CD4-positive, alpha-beta T cell (primary cell): ENCODE results near the gene DCAF6. TPM values are rescaled to one million over a fixed set of nuclear protein-coding genes. Genes with fewer than 3 reads are reported as not detected.

ENCODE experiments used
- ATAC-seq: fragments of 200-7000 bp; cut with Tn5 transposase; one replicate; pipeline ENCODE4 v1.10.0; 2022; ENCODE audit warnings: mild to moderate bottlenecking; ENCODE audit not compliant: poor library complexity
- CTCF ChIA-PET: fragments of 350-600 bp; sonication (Branson Sonifier 250); formaldehyde crosslinking; loops from one replicate; lab custom pipeline; 2021; ENCODE audit warnings: antibody characterized with exemption, inconsistent platforms; lab: Charles Lee
- POLR2A ChIA-PET: fragments of 350-600 bp; sonication (Branson Sonifier 250); formaldehyde crosslinking; loops from one replicate; lab custom pipeline; 2021; ENCODE audit warnings: antibody characterized with exemption, inconsistent platforms; lab: Charles Lee
- DNase-seq, 14 experiments: peaks; one replicate each; pipeline ENCODE4 v3.0.0-alpha.2; 2013 to 2020; ENCODE audit warnings: mixed read lengths in 2 of 14
- H3K27ac ChIP-seq, 2 donors: one replicate each; pipeline versions ENCODE4 v1.5.1 to v1.7.0; 2013; ENCODE audit warnings: low read length in 2 of 2, low read depth in 1 of 2, mild to moderate bottlenecking in 1 of 2
- H3K27me3 ChIP-seq, 2 experiments: 1 replicate in 1 of 2; 2 replicates in 1 of 2; pipeline versions ENCODE4 v1.6.1 to v1.7.0; 2013; ENCODE audit warnings: low read length in 2 of 2, control low read depth in 1 of 2, mild to moderate bottlenecking in 1 of 2, moderate library complexity in 1 of 2; ENCODE audit not compliant: insufficient read depth in 2 of 2, control insufficient read depth in 1 of 2
- H3K36me3 ChIP-seq: one replicate; pipeline ENCODE4 v1.6.1; 2013; ENCODE audit warnings: low read length, control low read depth; ENCODE audit not compliant: insufficient read depth
- H3K4me1 ChIP-seq: one replicate; pipeline ENCODE4 v1.6.1; 2013; ENCODE audit warnings: low read length, control low read depth; ENCODE audit not compliant: insufficient read depth
- H3K4me3 ChIP-seq: one replicate; pipeline ENCODE4 v1.5.1; 2013; ENCODE audit warnings: mild to moderate bottlenecking, low read length, moderate library complexity
- H3K9me3 ChIP-seq, 2 experiments: 1 replicate in 1 of 2; 2 replicates in 1 of 2; pipeline versions ENCODE4 v1.6.1 to v1.7.0; 2013; ENCODE audit warnings: low read length in 2 of 2, mild to moderate bottlenecking in 2 of 2, control low read depth in 1 of 2, moderate library complexity in 1 of 2; ENCODE audit not compliant: control insufficient read depth in 1 of 2, insufficient read depth in 1 of 2
- H3K27ac Mint-ChIP-seq: one replicate; pipeline ENCODE4 v1.8.0; 2020; ENCODE audit warnings: mixed read lengths
- H3K27me3 Mint-ChIP-seq: one replicate; pipeline ENCODE4 v1.8.0; 2021; ENCODE audit warnings: mixed read lengths
- H3K36me3 Mint-ChIP-seq: one replicate; pipeline ENCODE4 v1.8.0; 2021; ENCODE audit warnings: low read depth, mixed read lengths
- H3K4me1 Mint-ChIP-seq: one replicate; pipeline ENCODE4 v1.8.0; 2021; ENCODE audit warnings: low read depth, mixed read lengths
- H3K4me3 Mint-ChIP-seq: one replicate; pipeline ENCODE4 v1.8.0; 2020; ENCODE audit warnings: mild to moderate bottlenecking, mixed read lengths
- H3K9me3 Mint-ChIP-seq: one replicate; pipeline ENCODE4 v1.8.0; 2020; ENCODE audit warnings: mixed read lengths
- intact Hi-C, 2 experiments: fragments of 100-400 bp; cut with DNase I in 1 of 2; cut with micrococcal nuclease in 1 of 2; formaldehyde crosslinking; loops; one replicate each; pipeline versions ENCODE4 v1.15.1 to v1.9.0; 2023 to 2025; cut with DNase I, micrococcal nuclease
- total RNA-seq, 174 experiments: library from RNA in 2 of 174; stranded (reverse) in 2 of 174; gene quantifications; one replicate each; pipeline ENCODE4 v1.2.3 and lab custom pipeline; 2021 to 2026
- TF ChIP-seq, protein P1 (sequence below): fragments of 200-600 bp; IDR thresholded peaks from one replicate; pipeline ENCODE4 v1.8.0; 2022; ENCODE audit warnings: antibody characterized with exemption, mild to moderate bottlenecking

DCAF6 gene
- total RNA-seq, 2 experiments from 2014 or later, result 13.3 to 13.6 TPM

DNA sequence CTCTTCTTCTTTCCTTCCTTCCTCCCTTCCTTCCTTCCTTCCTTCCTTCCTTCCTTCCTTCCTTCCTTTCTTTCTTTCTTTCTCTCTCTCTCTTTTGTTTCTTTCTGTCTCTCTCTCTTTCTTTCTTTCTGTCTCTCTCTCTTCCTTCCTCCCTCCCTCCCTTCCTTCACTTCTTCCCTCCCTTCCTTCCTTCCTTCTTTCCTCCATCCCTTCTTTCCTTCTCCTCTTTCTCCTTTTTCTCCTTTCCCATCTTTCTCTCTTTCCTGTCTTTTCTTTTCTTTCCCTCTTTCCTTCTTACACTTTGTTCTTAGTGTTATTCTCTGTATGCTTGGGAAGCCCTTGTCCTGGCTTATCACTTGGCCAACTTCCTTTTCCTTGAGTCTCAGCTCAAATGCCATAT is 72.8 kb downstream of the DCAF6 start:
- TF ChIP-seq, protein P1, sequence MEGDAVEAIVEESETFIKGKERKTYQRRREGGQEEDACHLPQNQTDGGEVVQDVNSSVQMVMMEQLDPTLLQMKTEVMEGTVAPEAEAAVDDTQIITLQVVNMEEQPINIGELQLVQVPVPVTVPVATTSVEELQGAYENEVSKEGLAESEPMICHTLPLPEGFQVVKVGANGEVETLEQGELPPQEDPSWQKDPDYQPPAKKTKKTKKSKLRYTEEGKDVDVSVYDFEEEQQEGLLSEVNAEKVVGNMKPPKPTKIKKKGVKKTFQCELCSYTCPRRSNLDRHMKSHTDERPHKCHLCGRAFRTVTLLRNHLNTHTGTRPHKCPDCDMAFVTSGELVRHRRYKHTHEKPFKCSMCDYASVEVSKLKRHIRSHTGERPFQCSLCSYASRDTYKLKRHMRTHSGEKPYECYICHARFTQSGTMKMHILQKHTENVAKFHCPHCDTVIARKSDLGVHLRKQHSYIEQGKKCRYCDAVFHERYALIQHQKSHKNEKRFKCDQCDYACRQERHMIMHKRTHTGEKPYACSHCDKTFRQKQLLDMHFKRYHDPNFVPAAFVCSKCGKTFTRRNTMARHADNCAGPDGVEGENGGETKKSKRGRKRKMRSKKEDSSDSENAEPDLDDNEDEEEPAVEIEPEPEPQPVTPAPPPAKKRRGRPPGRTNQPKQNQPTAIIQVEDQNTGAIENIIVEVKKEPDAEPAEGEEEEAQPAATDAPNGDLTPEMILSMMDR, result no peak
- H3K4me1 ChIP-seq, result no peaks in the 10 kb centered on the region
- no peak overlapping the region for H3K4me3 ChIP-seq
- peaks cover 38% of the 10 kb centered on the region for H3K36me3 ChIP-seq
- no peaks in the 10 kb centered on the region for H3K4me1 Mint-ChIP-seq
- H3K36me3 Mint-ChIP-seq, result peaks cover 58% of the 10 kb centered on the region
- intact Hi-C loops, result no loop called here
- H3K27ac Mint-ChIP-seq, result no peak overlapping the region
- no peaks in the 10 kb centered on the region for H3K27me3 Mint-ChIP-seq
- ChIA-PET CTCF (no interaction called here), POLR2A (interaction anchor here (1.1 kb wide), 1 partner anchor 73 kb away, joined by 3 read pairs; no protein-coding TSS in a partner anchor)
- no peaks in the 10 kb centered on the region for H3K9me3 ChIP-seq
- ATAC-seq (no peak), DNase-seq (no peak)
- no peak overlapping the region for H3K27ac ChIP-seq
- no peak overlapping the region for H3K4me3 Mint-ChIP-seq
- H3K27me3 ChIP-seq, result no peaks in the 10 kb centered on the region
- H3K9me3 Mint-ChIP-seq, result no peaks in the 10 kb centered on the region

GRCh38 chr1:168019407-168019806 is 82.9 kb downstream of the DCAF6 start:
- H3K4me1 ChIP-seq, result no peaks in the 10 kb centered on the region
- no peak overlapping the region for H3K4me3 ChIP-seq
- TF ChIP-seq, protein P1, result no peak
- intact Hi-C loops, result no loop called here
- Mint-ChIP-seq H3K4me1 (no peaks in the 10 kb centered on the region), H3K27me3 (no peaks in the 10 kb centered on the region), H3K4me3 (no peak overlapping the region), H3K9me3 (no peaks in the 10 kb centered on the region), H3K36me3 (peaks cover 60% of the 10 kb centered on the region), H3K27ac (no peak overlapping the region)
- no peak for ATAC-seq
- peaks cover 39% of the 10 kb centered on the region for H3K36me3 ChIP-seq
- no peak for DNase-seq
- ChIA-PET POLR2A (no interaction called here), CTCF (no interaction called here)
- H3K27me3 ChIP-seq, result no peaks in the 10 kb centered on the region
- H3K9me3 ChIP-seq, result no peaks in the 10 kb centered on the region
- H3K27ac ChIP-seq, result no peak overlapping the region

- Histone ChIP-seq H3K27me3 (no peaks in the 10 kb centered on the region), H3K9me3 (no peaks in the 10 kb centered on the region), H3K4me1 (no peaks in the 10 kb centered on the region), H3K4me3 (no peak overlapping the region), H3K36me3 (peaks cover 3% of the 10 kb centered on the region), H3K27ac (no peak overlapping the region)
- intact Hi-C loops, result no loop called here
- Mint-ChIP-seq H3K4me3 (no peak overlapping the region), H3K36me3 (peaks cover 11% of the 10 kb centered on the region), H3K27me3 (no peaks in the 10 kb centered on the region), H3K27ac (no peak overlapping the region), H3K4me1 (no peaks in the 10 kb centered on the region), H3K9me3 (no peaks in the 10 kb centered on the region)
- no peak for ATAC-seq
- CTCF ChIA-PET, result no interaction called here
- TF ChIP-seq, protein P1, result no peak
- POLR2A ChIA-PET, result no interaction called here
- DNase-seq, result no peak
Measured at GRCh38 chr1:168031198-168031597, 94.7 kb downstream of the DCAF6 start.
